Caco-2 (cell line): Measurements from ENCODE around the gene IGF2. TPM values are rescaled to one million over a fixed set of nuclear protein-coding genes. Genes with fewer than 3 reads are reported as not detected.

Source experiments
- BruUV-seq: library from RNA; stranded (reverse); fragments of 400-500 nt; replicated peaks from 2 replicates; lab custom pipeline; 2021; lab: Mats Ljungman, UMichigan
- CTCF ChIA-PET: fragments of 300-600 bp; sonication (Branson Sonifier 250); formaldehyde crosslinking; loops from one replicate; lab custom pipeline; 2022; ENCODE audit warnings: antibody characterized with exemption; lab: Charles Lee
- POLR2A ChIA-PET: fragments of 300-600 bp; sonication (Branson Sonifier 250); formaldehyde crosslinking; loops from one replicate; lab custom pipeline; 2022; ENCODE audit warnings: antibody characterized with exemption; lab: Charles Lee
- DNase-seq, 2 experiments: peaks; one replicate each; pipeline versions ENCODE4 v3.0.0 to v3.0.0-alpha.2; 2020 to 2022
- H3K27me3 ChIP-seq: replicated peaks from 2 replicates; pipeline ENCODE4 v1.6.0; 2011; ENCODE audit warnings: low read length; ENCODE audit not compliant: control insufficient read depth, insufficient read depth
- H3K36me3 ChIP-seq: 2 replicates; pipeline ENCODE4 v1.5.1; 2011; ENCODE audit warnings: low read length; ENCODE audit not compliant: control insufficient read depth, insufficient read depth
- H3K4me1 ChIP-seq: fragments of 250-450 bp; sonication (Bioruptor Pico); 2 replicates; pipeline ENCODE4 v1.5.1; 2020; ENCODE audit warnings: mild to moderate bottlenecking
- H3K4me3 ChIP-seq: 2 replicates; pipeline ENCODE4 v1.5.1; 2011; ENCODE audit warnings: low read depth, mild to moderate bottlenecking, control low read depth, low read length
- H3K9me3 ChIP-seq: fragments of 250-450 bp; sonication (Bioruptor Pico); 2 replicates; pipeline ENCODE4 v1.5.1; 2020; ENCODE audit warnings: mild to moderate bottlenecking, moderate library complexity
- H3K27ac Mint-ChIP-seq: one replicate; pipeline ENCODE4 v1.8.0; 2022; ENCODE audit warnings: mixed read lengths; ENCODE audit not compliant: unreplicated experiment
- H3K27me3 Mint-ChIP-seq: one replicate; pipeline ENCODE4 v1.8.0; 2022; ENCODE audit warnings: mixed read lengths; ENCODE audit not compliant: insufficient read depth, unreplicated experiment
- H3K36me3 Mint-ChIP-seq: one replicate; pipeline ENCODE4 v1.8.0; 2022; ENCODE audit warnings: mild to moderate bottlenecking, mixed read lengths; ENCODE audit not compliant: insufficient read depth, unreplicated experiment
- H3K4me1 Mint-ChIP-seq: one replicate; pipeline ENCODE4 v1.8.0; 2022; ENCODE audit warnings: low read depth, mixed read lengths; ENCODE audit not compliant: unreplicated experiment
- H3K4me3 Mint-ChIP-seq: one replicate; pipeline ENCODE4 v1.8.0; 2022; ENCODE audit warnings: mild to moderate bottlenecking, moderate library complexity, mixed read lengths; ENCODE audit not compliant: unreplicated experiment
- H3K9me3 Mint-ChIP-seq: one replicate; pipeline ENCODE4 v1.8.0; 2022; ENCODE audit warnings: mixed read lengths; ENCODE audit not compliant: unreplicated experiment
- intact Hi-C: fragments of 100-400 bp; cut with micrococcal nuclease; formaldehyde crosslinking; loops from one replicate; pipeline ENCODE4 v1.10.0; 2022; ENCODE audit not compliant: unreplicated experiment
- total RNA-seq: library from RNA; stranded (reverse); gene quantifications from 2 replicates; pipeline ENCODE4 v1.2.3, GENCODE V29; 2022
- TF ChIP-seq, protein P1 (sequence below), 2 experiments: fragments of 200-600 bp in 1 of 2; IDR thresholded peaks; 1 replicate in 1 of 2; 2 replicates in 1 of 2; pipeline versions ENCODE4 v1.5.1 to v1.8.0; 2011 to 2022; ENCODE audit warnings: antibody characterized with exemption in 1 of 2, control low read depth in 1 of 2, inconsistent platforms in 1 of 2, low read depth in 1 of 2, low read length in 1 of 2, mild to moderate bottlenecking in 1 of 2, moderate library complexity in 1 of 2; ENCODE audit not compliant: insufficient read depth in 1 of 2, severe bottlenecking in 1 of 2, unreplicated experiment in 1 of 2

The IGF2 gene
- total RNA-seq, 1 experiment from 2014 or later = 1,397 TPM

DNA sequence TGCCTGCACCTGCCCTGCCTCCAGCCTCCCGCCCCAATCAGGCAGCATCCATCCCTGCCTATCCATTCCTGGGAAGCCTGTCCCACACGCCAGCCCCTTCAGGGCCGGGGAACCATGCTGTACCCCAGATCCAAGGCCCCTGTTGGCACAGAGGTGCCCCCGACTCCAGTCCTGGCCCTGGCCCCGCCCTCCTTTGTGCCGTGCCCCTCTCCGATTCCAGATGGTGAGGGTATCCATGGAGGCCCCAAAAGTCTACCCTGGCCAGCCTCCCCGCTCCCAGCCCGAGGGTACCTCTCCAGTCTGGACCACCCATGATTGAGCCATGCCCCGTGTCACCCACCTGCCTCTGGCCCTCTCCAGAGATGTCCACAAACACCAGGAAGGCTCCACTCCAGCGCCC lies 35.2 kb upstream of the IGF2 start:
- DNase-seq = no peak
- Mint-ChIP-seq H3K4me1 (peaks cover 12% of the 10 kb centered on the region), H3K27me3 (no peaks in the 10 kb centered on the region), H3K4me3 (no peak overlapping the region), H3K27ac (no peak overlapping the region), H3K9me3 (no peaks in the 10 kb centered on the region), H3K36me3 (no peaks in the 10 kb centered on the region)
- Histone ChIP-seq H3K27me3 (no peaks in the 10 kb centered on the region), H3K9me3 (no peaks in the 10 kb centered on the region), H3K4me1 (peaks cover 16% of the 10 kb centered on the region), H3K4me3 (no peak overlapping the region), H3K36me3 (no peaks in the 10 kb centered on the region)
- no TSS peak for BruUV-seq
- TF ChIP-seq, protein P1, sequence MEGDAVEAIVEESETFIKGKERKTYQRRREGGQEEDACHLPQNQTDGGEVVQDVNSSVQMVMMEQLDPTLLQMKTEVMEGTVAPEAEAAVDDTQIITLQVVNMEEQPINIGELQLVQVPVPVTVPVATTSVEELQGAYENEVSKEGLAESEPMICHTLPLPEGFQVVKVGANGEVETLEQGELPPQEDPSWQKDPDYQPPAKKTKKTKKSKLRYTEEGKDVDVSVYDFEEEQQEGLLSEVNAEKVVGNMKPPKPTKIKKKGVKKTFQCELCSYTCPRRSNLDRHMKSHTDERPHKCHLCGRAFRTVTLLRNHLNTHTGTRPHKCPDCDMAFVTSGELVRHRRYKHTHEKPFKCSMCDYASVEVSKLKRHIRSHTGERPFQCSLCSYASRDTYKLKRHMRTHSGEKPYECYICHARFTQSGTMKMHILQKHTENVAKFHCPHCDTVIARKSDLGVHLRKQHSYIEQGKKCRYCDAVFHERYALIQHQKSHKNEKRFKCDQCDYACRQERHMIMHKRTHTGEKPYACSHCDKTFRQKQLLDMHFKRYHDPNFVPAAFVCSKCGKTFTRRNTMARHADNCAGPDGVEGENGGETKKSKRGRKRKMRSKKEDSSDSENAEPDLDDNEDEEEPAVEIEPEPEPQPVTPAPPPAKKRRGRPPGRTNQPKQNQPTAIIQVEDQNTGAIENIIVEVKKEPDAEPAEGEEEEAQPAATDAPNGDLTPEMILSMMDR (IDR thresholded peaks at IDR 0.05; ENCODE audit: insufficient read depth in 1 of 2, low read depth in 1 of 2, low read length in 1 of 2, severe bottlenecking in 1 of 2, unreplicated experiment in 1 of 2) = no peak
- ChIA-PET POLR2A (no interaction called here), CTCF (interaction anchor here (1.1 to 3.1 kb wide), 2 partner anchors 23 to 131 kb away, joined by 3 to 12 read pairs; no protein-coding TSS in a partner anchor)
- intact Hi-C loops = no loop called here

DNA sequence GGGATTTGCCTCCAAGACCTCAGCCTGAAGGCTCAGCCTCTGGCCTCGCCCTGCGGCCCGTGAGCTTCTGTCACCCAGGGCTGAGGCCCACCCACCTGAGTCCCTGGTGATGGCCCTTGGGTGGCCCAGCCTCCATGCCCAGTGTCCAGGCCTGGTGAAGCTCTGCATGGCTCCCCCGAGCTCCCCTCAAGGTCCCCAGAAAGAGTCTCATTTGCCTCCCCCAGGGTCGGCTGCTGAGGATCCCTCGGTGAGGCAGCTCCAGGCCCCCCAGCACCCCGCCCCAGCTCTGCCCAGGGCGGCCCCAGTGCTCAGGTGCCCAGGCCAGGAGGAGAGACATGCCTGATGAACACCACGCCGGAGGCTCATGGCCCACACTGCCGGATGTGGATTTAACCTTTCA lies 34.6 kb upstream of the IGF2 start:
- Histone ChIP-seq H3K4me3 (no peak overlapping the region), H3K36me3 (no peaks in the 10 kb centered on the region), H3K9me3 (no peaks in the 10 kb centered on the region), H3K27me3 (no peaks in the 10 kb centered on the region), H3K4me1 (peaks cover 12% of the 10 kb centered on the region)
- H3K9me3 Mint-ChIP-seq = no peaks in the 10 kb centered on the region
- DNase-seq = no peak
- no peaks in the 10 kb centered on the region for H3K27me3 Mint-ChIP-seq
- ChIA-PET CTCF (interaction anchor here (1.1 to 3.1 kb wide), 2 partner anchors 22 to 132 kb away, joined by 3 to 12 read pairs; no protein-coding TSS in a partner anchor), POLR2A (no interaction called here)
- intact Hi-C loops = no loop called here
- H3K27ac Mint-ChIP-seq = no peak overlapping the region
- H3K4me3 Mint-ChIP-seq = no peak overlapping the region
- peaks cover 6% of the 10 kb centered on the region for H3K4me1 Mint-ChIP-seq
- no TSS peak for BruUV-seq
- H3K36me3 Mint-ChIP-seq = no peaks in the 10 kb centered on the region
- TF ChIP-seq, protein P1 (IDR thresholded peaks at IDR 0.05; ENCODE audit: insufficient read depth in 1 of 2, low read depth in 1 of 2, low read length in 1 of 2, severe bottlenecking in 1 of 2, unreplicated experiment in 1 of 2) = no peak

DNA sequence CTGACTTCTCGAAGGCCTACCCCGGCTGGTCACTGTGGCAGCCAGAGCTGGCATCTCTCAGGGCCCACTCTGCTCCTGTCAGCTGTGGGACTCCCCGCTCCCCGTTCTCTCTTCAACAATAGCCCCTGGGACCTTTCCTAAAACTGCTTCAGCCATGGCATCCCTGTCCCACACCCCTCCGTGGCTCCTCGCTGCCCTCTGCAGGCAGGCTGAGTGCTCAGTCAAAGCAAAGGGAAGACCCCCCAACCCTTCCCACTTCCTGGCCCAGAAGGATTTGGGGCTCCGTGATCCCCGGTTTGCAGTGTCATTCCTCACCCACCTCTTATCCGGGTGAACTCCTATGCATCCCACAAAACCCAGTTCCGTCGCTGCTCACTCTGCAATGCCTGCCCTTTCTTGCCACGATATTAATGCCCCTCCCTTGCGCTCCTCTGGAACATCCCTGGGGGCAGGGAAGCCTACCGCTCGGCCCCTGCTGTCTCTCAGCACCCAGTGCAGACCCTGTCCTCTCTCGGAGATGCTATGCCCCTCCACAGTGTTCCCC lies 34.0 kb upstream of the IGF2 start:
- H3K27ac Mint-ChIP-seq = no peak overlapping the region

More for the DNA sequence above, 34.0 kb upstream of the IGF2 start:
- Histone ChIP-seq H3K9me3 (no peaks in the 10 kb centered on the region), H3K27me3 (no peaks in the 10 kb centered on the region), H3K36me3 (no peaks in the 10 kb centered on the region), H3K4me1 (peaks cover 7% of the 10 kb centered on the region), H3K4me3 (no peak overlapping the region)
- Mint-ChIP-seq H3K9me3 (no peaks in the 10 kb centered on the region), H3K4me3 (no peak overlapping the region), H3K4me1 (peaks cover under 1% of the 10 kb centered on the region), H3K27me3 (no peaks in the 10 kb centered on the region), H3K36me3 (no peaks in the 10 kb centered on the region)
- DNase-seq = no peak
- POLR2A ChIA-PET = no interaction called here
- no TSS peak for BruUV-seq
- CTCF ChIA-PET = interaction anchor here (2.5 to 3.1 kb wide), 2 partner anchors 13 to 22 kb away, joined by 10 to 12 read pairs; no protein-coding TSS in a partner anchor
- TF ChIP-seq, protein P1 (IDR thresholded peaks at IDR 0.05; ENCODE audit: insufficient read depth in 1 of 2, low read depth in 1 of 2, low read length in 1 of 2, severe bottlenecking in 1 of 2, unreplicated experiment in 1 of 2) = peak; percentile 63 to 73
- intact Hi-C loops = no loop called here
